SKM-1 treated with dmso at 0.1 percent for 144 hours (cell line): ENCODE results near the gene SLC4A8.
A peak's percentile ranks its signal among the peaks of the same experiment; 100 is the strongest.
"Not testable (repeated sequence)": the region's sequence is repeated elsewhere in the genome, so short reads cannot be mapped to it uniquely, and the experiment has no call there.

ENCODE experiments used
- DNase-seq: peaks from one replicate; lab custom pipeline; 2025; ENCODE audit not compliant: unreplicated experiment; lab: John Stamatoyannopoulos, UW

Gene SLC4A8

DNA sequence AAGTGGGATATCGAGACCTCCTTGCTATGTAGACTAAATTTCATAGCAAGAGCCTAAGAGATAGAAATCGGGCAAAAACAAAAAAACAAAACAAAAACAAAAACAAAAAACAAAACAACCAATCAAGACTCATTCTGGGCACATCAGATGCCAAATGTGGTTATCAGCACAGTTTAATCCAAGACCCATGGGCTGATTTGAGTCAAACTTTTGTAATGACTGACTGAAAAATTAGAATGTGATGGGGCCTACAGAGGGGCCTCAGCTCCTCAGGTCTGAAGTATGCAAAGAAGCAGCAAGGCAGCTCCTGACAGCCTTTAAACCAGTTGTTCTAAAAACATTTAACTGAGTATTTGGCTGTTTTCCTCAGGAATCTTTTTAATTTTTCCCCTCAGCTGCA is 49.3 kb downstream of the SLC4A8 start:
- no peak for DNase-seq

DNA sequence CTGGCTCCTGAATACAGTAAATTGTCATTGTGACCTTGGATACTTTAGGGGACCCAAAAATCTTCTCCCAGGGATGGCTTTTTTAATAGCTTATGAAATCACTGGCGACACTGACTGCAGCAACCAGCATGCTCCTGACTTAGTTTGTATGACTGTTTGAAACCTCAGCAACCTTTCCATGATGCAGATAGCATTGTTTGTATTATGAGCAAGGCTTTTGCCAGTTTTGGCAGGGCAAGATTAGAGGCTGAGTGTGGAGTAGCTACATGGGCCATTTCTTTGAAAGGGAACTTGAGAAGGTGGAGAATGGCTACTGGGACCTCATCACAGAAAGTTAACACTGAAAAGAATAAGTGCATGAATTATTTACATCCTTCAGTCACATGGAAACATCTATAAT is 50.9 kb downstream of the SLC4A8 start:
- no peak for DNase-seq

GRCh38 chr12:51480978-51481377 is 56.3 kb downstream of the SLC4A8 start:
- DNase-seq, result no peak

GRCh38 chr12:51482929-51483697 is 58.5 kb downstream of the SLC4A8 start:
- DNase-seq, result no peak

DNA sequence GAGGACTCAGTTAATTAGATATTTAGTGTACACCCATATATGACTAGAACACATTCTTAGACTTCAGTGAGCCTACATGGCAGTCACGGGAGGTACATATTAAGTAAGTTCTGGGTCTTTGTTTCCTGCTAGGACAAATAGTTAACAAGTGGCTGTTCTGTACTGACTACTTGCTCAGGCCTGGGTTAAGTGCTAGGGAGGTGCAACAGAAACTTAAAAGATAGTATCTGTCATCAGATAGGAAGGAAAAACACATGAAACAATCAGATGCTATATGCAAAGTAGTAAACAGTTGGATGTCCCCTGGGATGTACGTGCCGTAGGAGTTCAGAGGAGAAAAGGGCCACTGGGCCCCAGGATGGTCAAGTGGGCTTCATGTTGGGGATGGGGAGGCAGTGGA is 59.5 kb downstream of the SLC4A8 start:
- no peak for DNase-seq

- DNase-seq, result no peak
Measured at GRCh38 chr12:51488281-51488680, 63.6 kb downstream of the SLC4A8 start.

GRCh38 chr12:51493281-51493680 is 68.7 kb downstream of the SLC4A8 start:
- DNase-seq, result no peak

- peak; percentile 19 for DNase-seq
Measured at GRCh38 chr12:51496895-51497294, 72.3 kb downstream of the SLC4A8 start.

DNA sequence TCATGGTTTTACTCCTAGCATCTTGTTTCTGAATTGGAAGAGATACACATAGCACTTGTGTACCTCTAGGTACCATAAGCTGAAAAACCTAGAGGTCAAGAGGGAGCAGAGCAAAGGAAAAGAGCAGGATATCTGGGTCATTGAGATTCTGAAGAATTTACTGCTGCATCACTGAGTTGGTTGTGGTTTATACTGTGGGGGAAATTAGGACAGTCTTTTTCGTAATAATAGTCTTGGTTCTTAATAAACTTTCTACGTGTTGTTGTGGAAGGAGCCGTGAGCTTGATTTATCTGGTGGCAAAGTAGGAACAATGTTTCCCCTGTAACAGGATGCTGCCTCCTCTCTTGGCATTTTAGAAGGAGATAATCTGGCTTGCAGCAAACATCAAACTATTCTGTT is 80.2 kb downstream of the SLC4A8 start:
- DNase-seq, result no peak

GRCh38 chr12:51505360-51506105 is 80.9 kb downstream of the SLC4A8 start:
- no peak for DNase-seq

GRCh38 chr12:51507178-51507577 is 82.5 kb downstream of the SLC4A8 start:
- DNase-seq, result no peak

DNA sequence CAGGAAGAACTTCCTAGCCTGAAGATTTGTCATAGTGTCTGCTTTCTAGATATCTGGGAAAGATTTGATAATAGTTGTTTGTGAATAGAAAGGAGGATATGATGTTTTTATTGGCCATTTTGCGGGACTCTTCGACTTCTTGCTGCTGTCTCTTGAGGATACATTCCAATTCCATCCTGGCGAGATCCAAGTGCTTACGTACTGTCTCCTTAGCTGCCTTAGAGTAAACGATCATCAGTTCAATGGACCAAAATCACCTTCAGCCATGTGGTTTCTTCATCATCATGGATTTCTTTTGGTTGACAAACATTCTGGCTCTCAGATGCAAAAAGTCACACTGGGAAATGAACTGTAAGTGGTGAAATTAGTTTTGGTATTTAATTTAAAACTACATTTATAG is 83.7 kb downstream of the SLC4A8 start:
- DNase-seq, result no peak

- DNase-seq, result no peak
Measured at GRCh38 chr12:51511546-51512260, 87.1 kb downstream of the SLC4A8 start.

- DNase-seq, result no peak
Measured at GRCh38 chr12:51512438-51512837, 87.8 kb downstream of the SLC4A8 start.

DNA sequence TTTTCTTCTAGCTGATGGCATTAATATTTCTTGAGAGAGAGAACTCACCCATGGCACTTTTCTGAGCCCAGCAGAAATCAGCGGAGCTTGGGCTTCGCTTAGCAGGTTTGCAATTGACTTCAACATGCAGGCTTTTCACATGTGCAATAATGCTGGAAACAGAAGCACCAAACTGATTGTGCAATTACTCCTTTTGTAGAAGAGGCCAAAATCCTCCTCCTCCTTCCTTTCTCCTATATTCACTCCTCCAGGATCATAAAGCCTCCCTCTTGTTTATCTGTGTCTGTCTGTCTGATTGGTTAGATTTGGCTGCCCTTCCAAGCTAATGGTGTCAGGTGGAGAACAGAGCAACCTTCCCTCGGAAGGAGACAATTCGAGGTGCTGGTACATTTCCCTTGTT is 90.4 kb downstream of the SLC4A8 start:
- DNase-seq, result not testable (repeated sequence)

DNA sequence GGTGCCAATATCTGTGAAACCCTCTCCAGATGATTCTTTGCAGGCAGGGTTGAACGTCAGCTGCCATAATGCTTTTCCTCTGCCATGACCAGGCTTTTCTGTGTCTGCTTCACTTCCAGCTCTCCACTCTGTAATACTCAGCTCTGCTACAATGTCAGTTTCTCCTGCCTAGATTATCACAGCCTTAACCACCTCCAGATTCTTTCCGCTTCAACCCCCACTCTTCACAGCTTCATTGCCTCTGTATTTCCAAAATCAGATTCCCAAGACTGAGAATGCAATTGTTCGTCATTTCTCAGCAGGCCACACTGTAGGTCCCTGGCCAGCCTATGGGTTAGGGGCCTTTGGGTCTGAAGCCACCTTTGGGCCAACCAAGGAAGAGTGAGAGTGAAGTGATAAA is 92.7 kb downstream of the SLC4A8 start:
- DNase-seq, result no peak

GRCh38 chr12:51517800-51518199 is 93.2 kb downstream of the SLC4A8 start:
- no peak for DNase-seq

DNA sequence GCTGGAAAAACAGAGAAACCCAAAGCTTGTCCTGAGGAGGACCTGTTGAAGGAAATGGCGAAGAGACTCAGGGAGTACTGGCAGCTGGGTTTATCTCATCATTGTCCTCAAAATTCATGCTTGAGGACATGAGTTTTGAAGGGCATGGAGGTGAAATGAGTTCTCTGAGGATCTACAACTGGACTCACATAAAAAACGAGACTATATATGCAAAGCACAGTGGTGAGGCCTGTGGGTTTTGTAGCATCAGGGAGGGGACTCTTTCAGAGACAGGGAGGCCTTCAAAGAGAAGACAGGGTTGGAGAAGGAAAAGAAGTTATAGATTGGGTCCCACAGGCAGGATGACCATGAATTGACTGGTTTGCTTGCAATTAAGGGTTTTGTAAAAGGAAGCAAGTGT is 95.1 kb downstream of the SLC4A8 start:
- DNase-seq, result no peak

GRCh38 chr12:51520576-51521325 is 96.1 kb downstream of the SLC4A8 start:
- DNase-seq, result no peak

DNA sequence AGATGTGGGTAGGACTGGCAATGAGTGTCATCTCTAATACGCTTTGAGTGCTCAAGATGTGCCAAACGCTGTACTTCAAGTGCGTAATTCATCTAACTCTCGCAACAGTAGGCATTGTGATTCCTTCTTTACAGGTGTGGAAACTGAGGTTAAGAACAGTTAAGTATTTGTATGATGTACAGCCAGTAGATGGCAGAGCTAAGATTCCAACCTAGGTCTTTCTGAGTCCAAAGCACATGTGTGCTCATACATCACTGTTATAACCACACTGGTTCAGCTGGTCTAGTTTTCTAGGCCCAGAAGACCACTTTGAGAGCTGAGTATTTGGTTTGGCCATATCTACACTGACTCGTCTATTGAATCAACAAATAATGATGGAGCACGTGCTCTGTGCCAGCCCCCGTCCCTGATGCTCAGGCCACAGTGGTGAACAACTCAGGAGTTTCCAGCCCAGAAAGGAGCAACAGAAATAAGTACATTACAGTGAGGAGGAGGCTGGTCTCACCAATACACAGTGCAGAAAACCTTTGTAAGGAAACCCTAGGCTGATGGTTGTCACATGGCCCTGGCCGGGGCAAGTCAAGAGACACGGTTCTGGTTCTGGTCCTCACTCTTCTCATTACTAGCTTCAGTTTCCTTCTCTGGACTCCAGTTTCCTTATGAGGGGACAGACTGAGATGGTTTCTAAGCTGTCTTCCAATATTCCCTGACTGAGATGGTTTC is 97.1 kb downstream of the SLC4A8 start:
- DNase-seq, result no peak

GRCh38 chr12:51522696-51523095 is 98.1 kb downstream of the SLC4A8 start:
- DNase-seq, result no peak
